NCI-H524 treated with DMSO at 0.1 percent for 48 hours (cell line): Measurements from ENCODE around the gene NDRG3.

Experiments used
- DNase-seq: peaks from one replicate; lab custom pipeline; 2025; lab: John Stamatoyannopoulos, UW

The NDRG3 gene

DNA sequence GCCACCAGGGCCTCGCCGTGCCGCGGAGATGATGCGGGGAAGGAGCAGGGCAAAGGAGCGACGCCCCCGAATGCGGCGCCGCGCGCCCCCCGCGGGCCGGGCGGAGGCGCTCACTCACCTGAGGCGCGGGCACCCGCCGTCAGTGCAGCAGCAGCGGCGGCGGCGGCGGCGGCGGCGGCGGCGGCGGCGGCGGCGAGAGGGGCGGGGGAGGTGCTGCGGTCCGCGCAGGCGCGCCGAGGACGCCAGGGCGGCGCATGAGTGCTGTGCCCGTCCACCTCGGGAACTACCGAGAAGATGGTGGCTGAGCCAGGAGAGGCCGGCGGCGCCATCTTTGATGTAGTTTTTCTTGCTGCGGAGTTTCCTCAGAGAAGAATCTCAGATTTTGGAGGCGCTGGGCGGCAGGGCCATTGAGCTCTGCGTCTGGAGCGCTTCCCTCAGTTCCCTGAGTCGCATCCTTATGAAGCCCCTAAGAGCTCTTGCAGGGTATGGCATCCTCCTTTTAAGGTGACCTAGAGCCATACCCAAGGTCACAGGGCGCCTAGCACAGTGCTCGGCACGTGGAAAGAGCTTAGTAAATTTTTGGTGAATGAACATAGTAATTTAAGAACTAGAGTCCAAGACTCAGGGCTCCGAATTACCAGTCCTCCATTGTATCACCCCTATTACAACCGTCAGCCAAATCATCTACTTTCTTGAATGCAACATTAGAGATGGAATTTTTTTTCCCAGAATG lies at the start of gene NDRG3:
Gene NDRG3, minus strand, starts transcription at position 164 of the 733 bp plus-strand sequence. CDS start 24,355 bp downstream, outside the sequence.
- peak; percentile 79 for DNase-seq

DNA sequence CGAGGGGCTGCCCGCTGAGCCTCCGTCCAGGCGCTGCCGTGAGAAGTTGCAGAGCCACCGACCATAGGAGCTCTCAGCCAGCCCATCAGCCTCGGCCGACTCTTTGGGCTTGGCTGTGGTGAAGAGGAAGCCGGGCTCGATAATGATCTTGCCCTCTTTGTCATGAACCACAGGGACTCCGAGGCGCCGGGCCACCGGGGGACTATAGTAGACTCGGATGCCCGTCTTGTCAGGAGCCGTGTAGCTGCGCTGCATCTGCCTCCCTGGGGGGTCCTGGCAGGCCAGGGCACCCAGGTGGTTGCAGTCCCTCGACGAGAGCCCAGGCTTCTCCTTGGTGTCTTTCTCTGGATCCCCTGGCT lies 48.2 kb upstream of the NDRG3 start:
- no peak for DNase-seq

DNA sequence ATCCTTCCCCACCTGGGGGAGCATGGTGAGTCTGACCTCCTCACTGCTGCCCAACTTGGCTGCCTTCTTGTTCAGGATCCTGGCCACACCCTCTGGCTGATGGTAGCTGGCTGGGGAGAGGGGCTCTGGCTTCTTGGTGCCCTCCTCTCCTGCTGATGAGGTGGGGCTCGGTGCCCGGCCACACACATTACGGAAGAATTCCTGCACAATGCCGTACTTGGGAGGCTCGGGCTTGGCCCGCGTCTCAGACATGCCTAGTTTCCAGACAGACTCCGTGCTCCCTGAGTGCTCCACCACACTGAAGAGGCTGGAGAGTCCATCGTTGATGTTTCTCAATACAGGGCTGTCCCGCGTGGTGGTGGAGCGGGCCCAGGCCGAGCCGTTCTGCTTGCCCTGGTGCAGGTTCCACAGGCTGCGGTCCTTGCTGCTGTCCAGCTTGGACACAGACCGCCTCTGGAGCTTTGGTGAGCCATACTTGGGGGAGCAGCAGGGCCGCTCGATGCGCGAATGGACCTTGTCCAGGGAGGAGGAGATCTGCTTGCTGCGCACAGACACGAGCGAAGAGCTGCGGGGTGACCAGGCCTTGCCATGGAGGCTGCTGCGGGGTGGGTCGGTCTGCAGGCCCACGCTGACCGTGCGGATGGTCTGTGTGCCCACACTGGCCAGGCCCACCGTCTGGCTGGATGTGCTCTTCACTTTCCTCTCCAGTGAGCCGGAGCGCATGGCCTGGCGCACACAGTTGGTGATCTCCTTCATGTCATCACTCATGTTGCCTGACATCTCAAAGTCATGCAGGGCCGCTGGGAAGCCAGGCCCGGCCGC lies 47.6 kb upstream of the NDRG3 start:
- no peak for DNase-seq

DNA sequence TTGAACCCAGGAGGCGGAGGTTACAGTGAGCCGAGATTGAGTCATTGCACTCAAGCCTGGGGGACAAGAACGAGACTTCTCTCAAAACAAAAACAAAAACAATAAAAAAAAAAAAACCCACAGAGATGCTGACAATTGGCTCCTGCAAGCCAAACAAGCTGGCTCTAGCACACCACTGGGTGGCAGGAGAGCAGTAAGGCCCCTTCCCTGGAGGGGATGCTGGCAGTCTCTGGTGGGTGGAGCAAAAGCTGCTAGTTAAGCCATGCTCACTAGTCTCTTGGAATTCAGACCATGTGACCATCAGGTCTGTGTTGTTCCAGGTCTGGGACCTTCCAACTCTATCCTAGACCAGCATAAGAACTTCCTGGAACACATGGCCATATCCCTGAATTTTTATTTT lies 46.5 kb upstream of the NDRG3 start:
- no peak for DNase-seq

DNA sequence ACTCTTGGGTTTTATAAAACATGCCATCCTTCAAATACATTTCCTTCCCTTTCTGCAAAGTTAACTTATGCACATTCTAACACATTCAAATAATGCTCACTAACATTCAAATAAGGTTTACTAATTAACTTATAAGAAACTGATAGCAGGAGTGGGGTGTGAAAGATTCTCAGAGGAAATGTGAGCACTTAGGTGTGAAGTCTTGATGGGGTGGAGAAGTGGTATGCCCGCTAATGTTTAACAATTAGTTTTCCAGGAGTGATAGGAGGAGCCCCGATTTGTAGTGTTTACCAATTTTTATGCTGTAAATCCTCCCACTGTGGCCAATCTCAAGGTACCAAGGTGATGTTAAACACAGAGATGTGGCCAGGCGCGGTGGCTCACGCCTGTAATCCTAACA lies 46.0 kb upstream of the NDRG3 start:
- no peak for DNase-seq

DNA sequence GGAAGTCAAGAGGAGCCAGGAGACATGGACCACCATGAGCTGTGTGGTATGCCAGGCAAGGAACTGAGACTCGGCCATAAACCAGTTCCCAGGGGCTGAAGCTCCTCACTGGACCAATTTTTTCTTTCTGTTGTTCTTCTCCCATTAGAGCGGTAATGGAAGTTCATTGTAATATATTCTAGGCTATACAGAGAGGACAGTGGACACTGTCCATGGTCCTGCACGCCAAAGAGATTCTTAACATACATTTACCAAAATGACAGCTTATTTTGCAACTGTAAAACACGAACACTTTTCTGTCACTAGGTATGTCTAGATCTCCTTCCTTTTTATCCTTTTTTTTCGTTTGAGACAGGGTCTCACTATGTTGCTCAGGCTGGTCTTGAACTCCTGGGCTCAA lies 40.8 kb upstream of the NDRG3 start:
- DNase-seq = no peak

DNA sequence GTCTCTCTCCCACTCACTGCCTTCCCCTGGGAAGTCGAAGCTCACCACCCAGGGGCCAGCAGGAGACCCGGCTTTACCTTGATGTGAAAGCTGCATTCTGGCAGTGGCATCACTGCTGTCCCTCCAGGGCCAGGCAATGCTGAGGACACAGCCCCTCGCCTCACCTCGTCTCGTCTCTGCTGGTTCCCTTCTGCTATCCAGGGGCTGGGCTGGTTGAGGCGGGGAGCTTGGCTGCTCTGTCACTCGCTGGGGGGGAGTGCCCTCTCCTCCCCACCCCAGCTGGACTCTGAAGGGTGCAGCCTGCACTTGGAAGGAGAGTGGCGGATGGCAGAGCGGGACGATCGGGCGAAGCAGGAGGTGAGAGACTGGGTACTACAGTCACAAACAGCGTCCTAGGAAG lies 40.4 kb upstream of the NDRG3 start:
- no peak for DNase-seq

DNA sequence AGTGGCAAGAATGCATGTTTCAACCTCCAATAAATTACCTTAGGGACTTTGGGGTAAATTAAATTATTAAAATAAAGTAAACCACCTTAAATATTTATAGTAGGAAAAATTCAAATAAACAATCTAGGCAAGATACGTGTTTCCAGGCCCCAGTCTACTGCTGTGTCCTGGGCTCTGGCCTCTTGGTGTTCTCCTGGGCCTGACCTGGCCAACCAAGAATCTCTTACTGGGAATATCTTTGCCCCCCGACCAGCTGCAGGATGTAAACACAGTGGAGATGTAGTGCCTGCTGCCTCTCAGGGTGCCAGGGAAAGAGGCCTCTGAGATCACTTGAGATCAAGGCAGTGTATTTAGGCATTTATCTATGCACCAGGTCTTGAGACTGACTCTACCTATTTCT lies 39.4 kb upstream of the NDRG3 start:
- no peak for DNase-seq

DNA sequence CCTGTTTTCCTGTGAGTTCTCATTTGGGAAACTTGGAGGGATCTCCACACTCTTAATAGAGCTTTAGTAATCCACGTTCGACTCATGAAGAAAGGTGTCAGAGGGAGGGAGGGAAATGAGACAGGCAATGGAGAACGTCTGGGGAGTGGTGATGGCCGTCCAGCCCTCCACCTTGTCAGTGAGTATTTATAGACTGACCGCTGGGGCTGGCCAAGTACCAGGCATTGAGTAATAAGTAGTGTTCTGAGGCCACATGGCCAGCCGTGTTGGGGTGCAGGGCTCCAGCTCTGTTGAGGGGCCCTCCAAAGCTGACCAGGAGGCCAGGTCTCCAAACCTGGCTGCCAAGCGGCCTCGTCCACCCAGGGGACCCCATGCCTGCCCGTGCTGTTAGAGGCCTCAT lies 39.0 kb upstream of the NDRG3 start:
- no peak for DNase-seq

DNA sequence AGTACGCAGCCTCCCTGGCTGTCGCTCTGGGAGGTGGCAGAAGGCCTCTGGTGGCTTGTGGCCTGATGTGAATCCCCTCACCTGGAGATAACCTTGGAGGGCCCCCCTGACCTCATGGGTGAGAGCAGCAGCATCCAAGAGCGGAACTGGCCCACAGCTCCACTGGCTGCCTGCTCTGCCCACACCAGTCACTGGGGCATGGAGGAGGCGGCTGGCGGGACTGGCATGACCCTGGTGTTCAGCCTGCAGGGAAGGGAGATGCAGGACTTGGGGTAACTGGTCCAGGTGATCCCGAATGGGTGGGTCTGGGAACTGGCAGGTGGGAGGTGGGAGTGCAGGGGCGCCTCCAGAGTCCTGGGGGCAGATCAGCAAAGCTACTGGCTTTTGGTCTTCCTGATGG lies 38.2 kb upstream of the NDRG3 start:
- no peak for DNase-seq

DNA sequence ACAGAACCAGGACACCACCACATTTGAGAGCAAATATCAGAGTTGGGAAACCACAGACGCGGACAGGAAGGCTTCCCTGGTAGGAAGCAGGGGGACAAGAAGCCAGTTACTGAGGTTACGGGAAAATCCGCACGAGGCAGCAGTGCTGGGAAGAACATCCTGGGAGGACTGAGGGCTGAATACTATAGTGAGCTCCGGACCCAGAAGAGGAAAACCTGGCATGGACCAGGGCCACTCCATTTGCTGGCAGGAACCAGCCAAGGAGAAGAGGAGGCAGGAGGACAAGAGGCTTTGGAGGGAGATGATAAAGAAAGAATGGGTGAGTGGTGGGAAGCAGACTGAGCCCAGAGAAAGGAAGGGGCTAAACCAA lies 33.8 kb upstream of the NDRG3 start:
- no peak for DNase-seq

DNA sequence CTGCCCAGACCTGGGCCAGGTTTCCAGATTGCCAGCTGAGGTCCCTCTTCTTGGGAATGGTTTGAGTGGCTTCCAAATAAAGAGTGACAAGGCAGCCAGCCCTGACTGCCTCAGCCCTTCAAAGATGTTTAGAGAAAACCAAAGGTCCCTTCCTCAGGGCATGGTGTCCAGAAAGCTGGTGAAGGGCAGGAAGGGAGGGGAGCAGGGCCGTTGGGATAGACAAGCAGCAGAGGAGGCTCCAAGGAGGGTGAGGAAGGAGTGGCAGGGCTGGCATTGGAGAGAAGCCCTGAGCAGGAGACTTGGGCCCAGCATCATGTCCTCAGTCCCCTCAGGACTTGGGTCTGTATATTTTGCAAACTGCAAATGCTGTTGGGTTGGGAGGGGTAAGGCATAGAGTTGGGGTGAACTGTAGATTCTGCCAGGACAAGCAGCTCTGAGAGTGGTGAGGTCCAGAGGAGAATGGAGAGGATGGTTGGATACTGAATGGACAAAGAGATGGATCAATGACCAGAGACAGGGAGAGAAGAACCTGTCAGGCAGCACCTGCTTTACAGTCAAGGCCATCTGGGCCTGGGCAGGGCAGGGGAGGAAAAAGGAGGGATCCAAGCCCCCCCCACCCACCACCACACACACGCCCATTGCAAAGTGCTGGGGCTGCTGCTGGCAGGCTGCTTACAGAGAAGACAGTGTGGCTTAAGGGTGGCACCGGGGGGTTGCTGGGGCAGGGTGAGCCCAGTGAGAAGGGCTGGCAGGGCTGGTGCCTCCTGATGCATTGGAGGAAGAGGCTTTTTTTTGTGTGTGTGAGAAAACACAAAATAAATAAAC lies 33.2 kb upstream of the NDRG3 start:
- DNase-seq = no peak

DNA sequence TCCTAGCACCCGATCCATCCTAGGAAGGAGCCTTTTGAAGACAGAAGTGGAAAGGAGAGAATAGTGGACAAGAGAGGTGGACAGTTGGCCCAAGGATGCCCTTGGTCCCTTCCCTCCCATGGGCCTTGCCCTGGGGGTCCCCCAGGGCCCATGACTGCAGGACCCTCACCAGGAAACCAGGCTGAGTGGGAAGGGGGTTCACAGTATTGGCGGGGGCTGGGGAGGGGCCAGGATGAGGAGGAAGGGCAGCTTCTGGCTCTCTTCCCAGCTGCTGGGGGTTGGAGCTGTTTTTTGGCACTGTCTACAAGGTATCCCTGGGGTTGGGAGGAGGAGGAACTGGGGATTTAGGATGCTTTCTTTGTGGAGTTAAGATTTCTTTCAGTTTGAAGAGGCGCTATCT lies 31.7 kb upstream of the NDRG3 start:
- DNase-seq = no peak

DNA sequence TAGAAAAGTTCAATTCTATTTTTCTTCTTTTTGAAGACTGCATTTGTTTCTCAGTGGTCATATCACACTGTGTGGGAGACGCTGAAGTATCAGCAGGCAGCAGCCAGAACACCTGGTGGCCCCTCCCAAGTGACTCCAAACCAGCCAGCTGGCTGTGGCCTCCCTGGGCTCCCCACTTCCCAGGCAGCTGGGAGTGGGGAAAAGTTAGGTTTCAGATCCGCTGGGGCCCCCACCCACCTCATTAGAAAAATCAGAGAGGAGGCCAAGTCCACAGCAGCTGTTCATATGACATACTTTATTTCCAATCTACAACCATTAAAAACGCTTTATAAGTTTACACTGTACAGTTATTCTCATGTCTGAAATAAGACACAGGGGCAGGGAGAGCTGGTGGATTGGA lies 31.3 kb upstream of the NDRG3 start:
- DNase-seq = no peak

DNA sequence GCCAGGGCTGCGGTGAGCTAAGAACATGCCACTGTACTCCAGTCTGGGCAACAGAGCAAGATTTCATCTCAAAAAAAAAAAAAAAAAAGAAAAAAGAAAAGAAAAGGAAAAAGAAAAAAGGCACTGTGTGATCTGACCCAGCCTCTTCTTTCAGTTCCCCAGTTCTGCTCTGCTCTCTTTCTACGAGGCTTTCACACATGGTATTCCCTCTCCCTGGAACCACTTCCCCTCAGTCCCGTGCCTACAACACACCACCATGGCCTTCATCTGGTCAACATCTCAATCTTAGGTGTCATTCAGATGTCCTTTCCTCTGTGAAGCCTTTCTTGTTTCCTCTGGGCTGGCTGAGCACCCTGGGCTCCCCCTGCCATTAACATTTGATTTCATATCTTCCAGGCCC lies 29.9 kb upstream of the NDRG3 start:
- no peak for DNase-seq

DNA sequence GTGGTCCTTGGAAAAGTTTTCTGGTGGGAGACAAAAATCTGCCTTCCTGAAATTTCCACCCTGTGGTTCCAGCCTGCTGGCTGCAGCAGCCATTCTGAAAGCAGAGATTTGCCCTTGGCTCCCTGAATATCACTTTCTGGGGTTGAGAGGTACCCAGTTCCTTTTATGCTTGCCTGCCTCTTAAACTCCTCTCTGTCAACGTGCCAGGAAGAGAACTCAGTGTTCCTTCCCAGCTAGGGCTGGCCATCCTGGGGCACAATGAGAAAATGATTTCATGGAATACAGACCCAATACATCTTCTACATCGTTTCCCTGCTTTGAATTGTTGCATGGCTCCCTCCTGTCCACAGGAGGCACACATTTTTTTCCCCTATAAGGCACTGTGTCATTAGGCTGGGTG lies 29.3 kb upstream of the NDRG3 start:
- DNase-seq = no peak

DNA sequence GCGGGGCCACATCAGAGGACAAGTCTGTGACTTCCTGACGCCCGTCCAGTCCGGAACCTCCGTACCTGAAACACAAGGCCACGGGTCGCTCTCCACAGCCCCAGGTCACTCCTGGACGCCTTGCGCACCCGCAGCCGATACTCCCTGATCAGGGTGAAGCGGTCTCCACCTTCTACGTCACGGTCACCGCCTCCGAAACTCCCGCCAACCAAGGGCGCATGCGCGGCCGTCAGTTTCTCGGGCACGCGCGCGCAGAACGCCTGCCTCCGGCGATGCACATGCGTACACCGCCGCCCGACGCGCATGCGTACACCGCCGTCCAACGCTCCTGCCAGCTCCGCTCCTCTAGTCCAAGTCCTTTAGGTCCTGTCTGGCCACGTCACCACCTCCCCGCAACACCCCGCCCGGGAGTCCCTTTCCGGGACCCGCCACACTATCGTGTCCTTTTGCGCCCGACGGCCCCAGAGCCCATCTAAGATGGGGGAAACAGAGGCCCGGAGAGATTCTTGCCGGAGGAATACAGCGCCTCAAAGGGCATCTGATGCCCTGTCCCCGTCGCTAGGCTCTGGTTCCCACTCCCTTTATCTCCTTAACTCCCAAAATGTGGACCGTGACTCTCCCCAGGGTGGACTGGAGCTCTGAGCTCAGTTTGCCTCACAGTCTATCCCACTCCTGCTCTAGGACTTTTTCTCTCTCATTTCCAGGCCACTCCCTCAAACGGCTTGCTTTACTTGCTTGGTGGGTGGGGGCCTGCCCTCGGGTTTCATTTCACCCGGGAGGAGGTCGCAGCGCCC lies 27.9 kb upstream of the NDRG3 start, which contains the start of gene DSN1:
Gene DSN1, minus strand, starts transcription at position 167 of the 794 bp plus-strand sequence. CDS start 2,305 bp downstream, outside the sequence.
- peak; percentile 92 for DNase-seq

DNA sequence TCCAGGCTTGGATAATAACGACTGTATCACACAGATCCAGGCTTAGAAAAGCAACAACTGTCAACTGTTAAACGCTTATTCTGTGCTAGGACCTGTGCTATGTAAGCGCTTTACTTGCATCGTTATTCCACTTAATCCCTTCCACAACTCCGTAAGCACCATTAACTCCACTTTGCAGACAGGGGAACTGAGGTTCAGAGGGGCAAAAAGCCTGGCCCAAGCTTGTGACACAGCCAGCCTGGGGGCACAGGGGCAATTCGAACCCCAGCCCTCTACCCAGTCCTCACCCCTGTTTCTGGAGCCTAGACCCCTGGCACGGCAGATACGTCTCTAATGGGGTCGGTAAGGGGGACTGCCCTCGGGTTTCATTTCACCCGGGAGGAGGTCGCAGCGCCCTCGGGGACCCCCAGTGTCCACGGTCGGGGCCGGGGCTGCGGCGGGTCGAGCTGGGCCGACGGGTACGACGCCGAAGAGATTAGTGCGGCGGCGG lies 27.3 kb upstream of the NDRG3 start:
- no peak for DNase-seq

DNA sequence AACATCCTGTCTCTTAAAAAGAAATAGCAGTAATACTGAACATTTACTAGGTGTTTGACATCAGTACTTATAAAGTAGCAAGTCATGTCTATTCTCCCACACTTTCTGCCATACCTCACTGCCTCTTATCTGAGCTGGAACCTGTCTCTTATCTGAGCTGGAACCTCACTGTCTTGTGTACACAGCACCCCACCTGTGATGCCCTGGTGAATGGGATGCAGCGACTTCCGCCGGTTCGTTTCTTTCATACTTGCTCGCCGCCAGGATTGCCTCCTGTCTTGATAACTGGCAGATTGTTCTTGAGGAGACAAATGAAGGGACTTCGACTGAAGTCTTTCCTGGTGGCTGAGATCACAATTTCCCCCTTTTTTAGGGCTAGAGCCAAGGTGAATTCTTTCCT lies 24.8 kb upstream of the NDRG3 start:
- DNase-seq = no peak

DNA sequence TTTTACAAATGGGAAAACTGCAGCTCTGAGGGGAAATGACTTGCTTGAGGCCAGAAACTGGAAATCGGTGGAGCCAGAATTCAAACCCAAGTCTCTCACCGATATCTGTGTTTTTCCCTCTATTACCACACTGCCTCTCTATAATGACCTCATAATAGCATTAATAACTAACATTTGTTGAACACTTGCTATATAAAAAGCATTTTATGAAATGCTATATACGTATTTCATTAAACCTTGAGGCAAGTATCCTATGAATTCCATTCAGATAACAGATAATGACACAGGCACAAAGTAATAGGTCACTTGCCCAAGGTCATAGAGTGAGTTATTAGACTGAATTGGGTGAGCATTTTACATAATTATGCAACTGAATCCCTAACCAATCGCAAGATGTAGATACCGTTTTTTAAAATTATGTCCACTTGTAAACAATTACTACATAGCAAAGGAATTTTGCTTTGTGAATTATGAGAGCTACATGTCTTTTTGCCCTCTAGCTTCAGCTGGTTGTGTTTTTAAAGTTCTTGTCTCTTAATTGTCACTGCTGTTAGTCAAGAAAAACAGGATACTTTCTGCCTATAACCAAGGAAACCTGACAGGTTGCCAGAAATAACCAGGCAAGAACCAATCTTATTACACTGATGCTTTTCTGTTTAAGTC lies 23.0 kb upstream of the NDRG3 start:
- DNase-seq = no peak

DNA sequence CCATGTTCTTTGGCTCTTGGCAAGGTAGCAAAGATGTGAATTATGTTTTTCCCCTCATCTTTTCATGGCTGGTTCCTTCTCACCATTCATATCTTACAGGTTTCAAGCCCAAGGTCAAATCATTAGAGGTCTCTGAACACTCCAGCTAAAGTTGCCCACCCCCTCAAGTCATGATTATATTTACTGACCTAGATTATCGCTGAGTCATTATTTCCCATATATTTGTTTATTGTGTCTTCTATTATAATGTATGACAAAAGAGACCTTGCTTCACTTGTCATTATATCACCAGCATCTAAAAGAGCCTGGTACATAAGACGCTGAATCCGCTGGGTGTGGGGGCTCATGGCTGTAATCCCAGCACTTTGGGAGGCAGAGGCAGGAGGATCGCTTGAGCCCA lies 15.2 kb upstream of the NDRG3 start:
- no peak for DNase-seq
